SJCRH30 (cell line): ENCODE results near the gene CACNG4. TPM values are rescaled to one million over a fixed set of nuclear protein-coding genes. Genes with fewer than 3 reads are reported as not detected.

Experiments
- DNase-seq, 2 experiments: peaks; one replicate each; pipeline ENCODE4 v3.0.0-alpha.2; 2015 to 2020
- H3K27ac ChIP-seq: fragments of 250-450 bp; sonication (Bioruptor Pico); 2 replicates; pipeline ENCODE4 v1.5.1; 2020; ENCODE audit warnings: mild to moderate bottlenecking, moderate library complexity
- H3K27me3 ChIP-seq: fragments of 250-450 bp; sonication (Bioruptor Pico); 2 replicates; pipeline ENCODE4 v1.5.1; 2020; ENCODE audit warnings: mild to moderate bottlenecking, moderate library complexity
- H3K36me3 ChIP-seq: fragments of 250-450 bp; sonication (Bioruptor Pico); 2 replicates; pipeline ENCODE4 v1.5.1; 2020; ENCODE audit warnings: mild to moderate bottlenecking, moderate library complexity
- H3K4me1 ChIP-seq: fragments of 250-450 bp; sonication (Bioruptor Pico); 2 replicates; pipeline ENCODE4 v1.5.1; 2020; ENCODE audit warnings: mild to moderate bottlenecking, moderate library complexity
- H3K4me3 ChIP-seq: fragments of 250-450 bp; sonication (Bioruptor Pico); 2 replicates; pipeline ENCODE4 v1.5.1; 2020; ENCODE audit warnings: mild to moderate bottlenecking, moderate library complexity
- H3K9me3 ChIP-seq: fragments of 250-450 bp; sonication (Bioruptor Pico); replicated peaks from 2 replicates; pipeline ENCODE4 v1.5.1; 2020; ENCODE audit warnings: mild to moderate bottlenecking, moderate library complexity
- total RNA-seq: library from RNA; depleted of rRNA; stranded (reverse); fragments of >200 nt; shearing (Covaris generic); gene quantifications from 2 replicates; pipeline ENCODE4 v1.2.3, GENCODE V29; 2014; rRNA removed

CACNG4 gene
- total RNA-seq, 1 experiment from 2014 or later = 0.49 TPM

GRCh38 chr17:67069603-67070136, 105.2 kb downstream of the CACNG4 start:
- no peak for DNase-seq
- H3K4me1 ChIP-seq = 0 out of 2 replicates have a peak, but pooled peaks cover 2% of the 10 kb centered on the region
- no peaks in the 10 kb centered on the region for H3K9me3 ChIP-seq
- H3K27ac ChIP-seq = no peak overlapping the region
- no peaks in the 10 kb centered on the region for H3K36me3 ChIP-seq
- H3K4me3 ChIP-seq = no peak overlapping the region
- no peaks in the 10 kb centered on the region for H3K27me3 ChIP-seq

GRCh38 chr17:67071595-67071994, 107.1 kb downstream of the CACNG4 start:
- Histone ChIP-seq H3K9me3 (no peaks in the 10 kb centered on the region), H3K36me3 (peaks cover 3% of the 10 kb centered on the region; the same call in 1 of the 2 replicates), H3K4me3 (no peak overlapping the region), H3K27ac (no peak overlapping the region), H3K27me3 (no peaks in the 10 kb centered on the region), H3K4me1 (no peaks in the 10 kb centered on the region)
- DNase-seq = no peak

GRCh38 chr17:67072885-67073284, 108.4 kb downstream of the CACNG4 start:
- no peak for DNase-seq
- H3K27ac ChIP-seq = no peak overlapping the region
- no peaks in the 10 kb centered on the region for H3K9me3 ChIP-seq
- no peak overlapping the region for H3K4me3 ChIP-seq
- H3K4me1 ChIP-seq = no peaks in the 10 kb centered on the region
- H3K27me3 ChIP-seq = no peaks in the 10 kb centered on the region
- H3K36me3 ChIP-seq = peaks cover 3% of the 10 kb centered on the region; the same call in 1 of the 2 replicates

- Histone ChIP-seq H3K27ac (no peak overlapping the region), H3K4me1 (no peaks in the 10 kb centered on the region), H3K36me3 (peaks cover 3% of the 10 kb centered on the region; the same call in 1 of the 2 replicates), H3K4me3 (no peak overlapping the region), H3K27me3 (no peaks in the 10 kb centered on the region), H3K9me3 (no peaks in the 10 kb centered on the region)
- no peak for DNase-seq
These were observed 110.3 kb downstream of the CACNG4 start for GRCh38 chr17:67074781-67075180.

GRCh38 chr17:67076290-67076689, 111.8 kb downstream of the CACNG4 start:
- no peaks in the 10 kb centered on the region for H3K4me1 ChIP-seq
- no peak for DNase-seq
- peaks cover 3% of the 10 kb centered on the region; the same call in 1 of the 2 replicates for H3K36me3 ChIP-seq
- H3K9me3 ChIP-seq = no peaks in the 10 kb centered on the region
- no peak overlapping the region for H3K4me3 ChIP-seq
- H3K27me3 ChIP-seq = no peaks in the 10 kb centered on the region
- no peak overlapping the region for H3K27ac ChIP-seq

GRCh38 chr17:67078292-67078691, 113.8 kb downstream of the CACNG4 start:
- peaks cover 3% of the 10 kb centered on the region; the same call in 1 of the 2 replicates for H3K36me3 ChIP-seq
- no peaks in the 10 kb centered on the region for H3K9me3 ChIP-seq
- H3K4me3 ChIP-seq = no peak overlapping the region
- no peak for DNase-seq
- H3K27ac ChIP-seq = no peak overlapping the region
- no peaks in the 10 kb centered on the region for H3K4me1 ChIP-seq
- H3K27me3 ChIP-seq = no peaks in the 10 kb centered on the region

- no peak overlapping the region for H3K4me3 ChIP-seq
- no peak for DNase-seq
- H3K4me1 ChIP-seq = no peaks in the 10 kb centered on the region
- H3K36me3 ChIP-seq = peaks cover 9% of the 10 kb centered on the region
- no peak overlapping the region for H3K27ac ChIP-seq
- H3K9me3 ChIP-seq = no peaks in the 10 kb centered on the region
- H3K27me3 ChIP-seq = no peaks in the 10 kb centered on the region
These were observed 115.0 kb downstream of the CACNG4 start for GRCh38 chr17:67079491-67079890.

- H3K4me3 ChIP-seq = no peak overlapping the region
- peaks cover 10% of the 10 kb centered on the region for H3K36me3 ChIP-seq
- no peaks in the 10 kb centered on the region for H3K27me3 ChIP-seq
- peak in 1 of 2 experiments; percentile 21 for DNase-seq
- no peak overlapping the region for H3K27ac ChIP-seq
- H3K9me3 ChIP-seq = no peaks in the 10 kb centered on the region
- no peaks in the 10 kb centered on the region for H3K4me1 ChIP-seq
These were observed 116.3 kb downstream of the CACNG4 start for GRCh38 chr17:67080804-67081203.

- Histone ChIP-seq H3K27ac (no peak overlapping the region), H3K4me1 (no peaks in the 10 kb centered on the region), H3K4me3 (no peak overlapping the region), H3K9me3 (no peaks in the 10 kb centered on the region), H3K27me3 (no peaks in the 10 kb centered on the region), H3K36me3 (peaks cover 16% of the 10 kb centered on the region)
- DNase-seq = no peak
These were observed 117.6 kb downstream of the CACNG4 start for GRCh38 chr17:67082107-67082506.

Other genes starting within 250 kb of the CACNG4 start
- gene CACNG5, start 129.6 kb upstream of the CACNG4 start, total RNA-seq = 0.10 TPM in 1 of 2 replicates, not detected in the other
- 0.12 TPM in 1 of 2 replicates, not detected in the other for gene CACNG1, start 79.8 kb downstream of the CACNG4 start, total RNA-seq